OCI-LY7 (cell line): Measurements from ENCODE around the gene CGB7.

ENCODE experiments used
- CTCF ChIP-seq: fragments of 200-600 bp; sonication (generic); conservative IDR thresholded peaks from 2 replicates; pipeline ENCODE4 v1.5.1; 2014; ENCODE audit warnings: mild to moderate bottlenecking, antibody characterized with exemption, low read length, moderate library complexity, mixed read lengths
- EZH2phosphoT487 ChIP-seq: fragments of 200-600 bp; sonication (generic); IDR thresholded peaks from 2 replicates; pipeline ENCODE4 v1.6.1; 2018; ENCODE audit warnings: low read depth, borderline replicate concordance, mild to moderate bottlenecking, mixed run types, antibody characterized with exemption, low read length, moderate library complexity, mixed read lengths

- TF ChIP-seq CTCF (no peak), EZH2phosphoT487 (no peak)
Measured at GRCh38 chr19:49011194-49011593, 46.4 kb downstream of the CGB7 start.
